ENCODE measurements around the gene FH.

Gene FH

GRCh38 chr1:241462391-241462790 lies 57.2 kb downstream of the FH start:
- in situ Hi-C loops (cut with MboI; ENCODE audit: low sequenced_read_pairs): no loop called here

- in situ Hi-C loops (cut with MboI; ENCODE audit: low sequenced_read_pairs): no loop called here
Measured at GRCh38 chr1:241460098-241460873, 59.3 kb downstream of the FH start.

- in situ Hi-C loops (cut with MboI; ENCODE audit: low sequenced_read_pairs): no loop called here
Measured at GRCh38 chr1:241459186-241459802, 60.3 kb downstream of the FH start.

GRCh38 chr1:241457421-241457820 lies 62.1 kb downstream of the FH start:
- in situ Hi-C loops (cut with MboI; ENCODE audit: low sequenced_read_pairs): no loop called here

GRCh38 chr1:241456743-241457142 lies 62.8 kb downstream of the FH start:
- in situ Hi-C loops (cut with MboI; ENCODE audit: low sequenced_read_pairs): no loop called here

- in situ Hi-C loops (cut with MboI; ENCODE audit: low sequenced_read_pairs): no loop called here
Measured at GRCh38 chr1:241453732-241454131, 65.8 kb downstream of the FH start.

GRCh38 chr1:241451956-241452355 lies 67.6 kb downstream of the FH start:
- in situ Hi-C loops (cut with MboI; ENCODE audit: low sequenced_read_pairs): no loop called here
